Measurements from ENCODE around the gene IMPDH2.
"Not testable (repeated sequence)": the region's sequence is repeated elsewhere in the genome, so short reads cannot be mapped to it uniquely, and the experiment has no call there.

Gene IMPDH2

GRCh38 chr3:49012441-49013017 is 16.7 kb downstream of the IMPDH2 start:
- no peak overlapping the region for H3K4me3 ChIP-seq (ENCODE audit: low read length)
- DNase-seq (ENCODE audit: low read depth), result no peak
- TF ChIP-seq CTCF (conservative IDR thresholded peaks at IDR 0.05; ENCODE audit: low read length), result no peak

GRCh38 chr3:49009396-49009795 is 19.8 kb downstream of the IMPDH2 start:
- no peak for DNase-seq (ENCODE audit: low read depth)
- no peak overlapping the region for H3K4me3 ChIP-seq (ENCODE audit: low read length)
- TF ChIP-seq CTCF (conservative IDR thresholded peaks at IDR 0.05; ENCODE audit: low read length), result no peak

- peak overlapping the region; percentile 75 for H3K4me3 ChIP-seq (ENCODE audit: low read length)
- not testable (repeated sequence) for DNase-seq (ENCODE audit: low read depth)
These were observed 20.6 kb downstream of the IMPDH2 start for GRCh38 chr3:49008627-49009026.

GRCh38 chr3:49007771-49008528 is 21.2 kb downstream of the IMPDH2 start:
- TF ChIP-seq CTCF (conservative IDR thresholded peaks at IDR 0.05; ENCODE audit: low read length), result no peak
- DNase-seq (ENCODE audit: low read depth), result peak; percentile 91
- peak overlapping the region; percentile 75 for H3K4me3 ChIP-seq (ENCODE audit: low read length)

GRCh38 chr3:49007068-49007770 is 22.0 kb downstream of the IMPDH2 start, which contains the start of gene WDR6:
Gene WDR6 (plus strand): TSS chr3:49007391. CDS start chr3:49007432, 41 bp downstream.
- peak; percentile 97 for DNase-seq (ENCODE audit: low read depth)
- peak within 1 kb of the TSS; percentile 75 for H3K4me3 ChIP-seq (ENCODE audit: low read length)
- TF ChIP-seq CTCF (conservative IDR thresholded peaks at IDR 0.05; ENCODE audit: low read length), result peak; percentile 44

GRCh38 chr3:49006408-49007067 is 22.7 kb downstream of the IMPDH2 start:
- TF ChIP-seq CTCF (conservative IDR thresholded peaks at IDR 0.05; ENCODE audit: low read length), result no peak
- H3K4me3 ChIP-seq (ENCODE audit: low read length), result peak overlapping the region; percentile 75
- DNase-seq (ENCODE audit: low read depth), result peak; percentile 44

GRCh38 chr3:49005998-49006397 is 23.2 kb downstream of the IMPDH2 start:
- no peak for DNase-seq (ENCODE audit: low read depth)
- peak overlapping the region; percentile 75 for H3K4me3 ChIP-seq (ENCODE audit: low read length)
- TF ChIP-seq CTCF (conservative IDR thresholded peaks at IDR 0.05; ENCODE audit: low read length), result no peak

Measured in AG10803 (cell line).